Pancreas (tissue), 10 donors: Measurements from ENCODE around the gene APOC3. TPM values are rescaled to one million over a fixed set of nuclear protein-coding genes. Genes with fewer than 3 reads are reported as not detected.
A peak's percentile ranks its signal among the peaks of the same experiment; 100 is the strongest.

Experiments
- ATAC-seq, 4 donors: fragments of 200-7000 bp; cut with Tn5 transposase; one replicate each; pipeline versions ENCODE4 v1.8.0 to v1.9.1; 2020; ENCODE audit warnings: mild to moderate bottlenecking in 4 of 4, moderate library complexity in 4 of 4
- DNase-seq, 6 donors: peaks; one replicate each; pipeline ENCODE4 v3.0.0-alpha.2; 2020
- FAIRE-seq: peaks from 2 replicates; lab custom pipeline; 2012; peaks lifted over from hg19 to GRCh38; lab: Jason Lieb, UNC
- H3K27ac ChIP-seq, 4 donors: fragments of 200-600 bp; sonication (generic); 1 replicate in 3 of 4; 2 replicates in 1 of 4; pipeline versions ENCODE4 v1.5.0 to v1.8.0; 2020
- H3K27me3 ChIP-seq, 4 donors: fragments of 200-600 bp; one replicate each; pipeline ENCODE4 v1.8.0; 2021
- H3K36me3 ChIP-seq, 3 donors: fragments of 200-600 bp; sonication (generic) in 1 of 3; one replicate each; pipeline versions ENCODE4 v1.5.0 to v1.8.0; 2020 to 2021
- H3K4me1 ChIP-seq, 3 donors: fragments of 200-600 bp; one replicate each; pipeline ENCODE4 v1.8.0; 2021
- H3K4me3 ChIP-seq, 4 donors: fragments of 200-600 bp; sonication (generic) in 2 of 4; one replicate each; pipeline versions ENCODE4 v1.5.0 to v1.8.0; 2020 to 2021
- H3K9me3 ChIP-seq, 4 donors: fragments of 200-600 bp; one replicate each; pipeline ENCODE4 v1.8.0; 2021
- CTCF ChIP-seq, 4 donors: fragments of 200-600 bp; sonication (generic) in 3 of 4; IDR thresholded peaks; one replicate each; pipeline versions ENCODE4 v1.5.0 to v1.8.0; 2021; ENCODE audit warnings: antibody characterized with exemption in 4 of 4
- WGBS, 2 donors: extraction: QIAGEN DNeasy Blood & Tissue Kit; methylation state at CpG; one replicate each; pipeline ENCODE4 v1.1.7; 2013; 5-methylcytosine and 5-hydroxymethylcytosine counted together
- intact Hi-C, 3 donors: fragments of 100-400 bp; cut with DNase I; formaldehyde crosslinking; loops; one replicate each; pipeline versions ENCODE4 v1.11.1 to v1.14.2; 2022
- polyA plus RNA-seq, 2 donors: library from polyadenylated mRNA; stranded (reverse); fragments of 200-250 nt; gene quantifications; one replicate each; pipeline ENCODE4 v1.2.3, GENCODE V29; 2013
- total RNA-seq, 6 donors: library from RNA; stranded (reverse); fragmentation: NEBNext Ultra II Directional in 4 of 6; extraction: Animal tissue kit (Norgen Biotek cat#: 25700) in 4 of 6; gene quantifications; one replicate each; pipeline versions ENCODE4 v1.2.1 to v1.2.4, GENCODE V29; 2021 to 2023
- donor health status: healthy with polysubstance abuse.
- donor health status: DM: no; HTN: no; CAD: no; lungs with moderate emphysema.
- donor health status: DM: no; HTN: no; CAD: no.
- donor health status: control.
- donor health status: control.
- donor health status: Bipolar disorder and iron deficiency.
- donor health status: DM: yes; HTN: yes; CAD: no.
- donor health status: DM: no; HTN: no; CAD: no.
- donor health status: DM: no; HTN: no; CAD: no.
- donor health status: DM: yes; HTN: yes; CAD: no.

APOC3 gene
- total and polyA plus RNA-seq, 8 donors: 2.9 to 3.7 TPM; not detected in 6

GRCh38 chr11:116825854-116826750, 3.6 kb upstream of the APOC3 start:
- ATAC-seq (no peak), FAIRE-seq (no peak), DNase-seq (no peak)
- WGBS, 2 donors: 77 to 82% methylated on average over 22 of the region's 22 CpGs
- no peaks in the 10 kb centered on the region for H3K36me3 ChIP-seq
- no peaks in the 10 kb centered on the region for H3K27me3 ChIP-seq
- no peak overlapping the region for H3K4me3 ChIP-seq
- intact Hi-C loops: no loop called here
- H3K27ac ChIP-seq: no peak overlapping the region
- H3K9me3 ChIP-seq: no peaks in the 10 kb centered on the region
- H3K4me1 ChIP-seq: no peaks in the 10 kb centered on the region
- TF ChIP-seq CTCF (IDR thresholded peaks at IDR 0.05): no peak

GRCh38 chr11:116826751-116827431, 2.8 kb upstream of the APOC3 start:
- Histone ChIP-seq H3K36me3 (no peaks in the 10 kb centered on the region), H3K27ac (no peak overlapping the region), H3K4me3 (no peak overlapping the region), H3K27me3 (no peaks in the 10 kb centered on the region), H3K9me3 (no peaks in the 10 kb centered on the region), H3K4me1 (peaks cover 0 to 2% (median 0%) of the 10 kb centered on the region in 3 donors)
- ATAC-seq: no peak
- 72 to 75% methylated on average over 9 of the region's 9 CpGs for WGBS, 2 donors
- intact Hi-C loops: no loop called here
- no peak for TF ChIP-seq CTCF (IDR thresholded peaks at IDR 0.05)
- no peak for DNase-seq
- FAIRE-seq: no peak

GRCh38 chr11:116827461-116827860, 2.2 kb upstream of the APOC3 start:
- no peak for ATAC-seq
- Histone ChIP-seq H3K27ac (no peak overlapping the region), H3K27me3 (no peaks in the 10 kb centered on the region), H3K36me3 (no peaks in the 10 kb centered on the region), H3K4me3 (no peak overlapping the region), H3K9me3 (no peaks in the 10 kb centered on the region), H3K4me1 (peaks cover 0 to 6% (median 0%) of the 10 kb centered on the region in 3 donors)
- intact Hi-C loops: no loop called here
- no peak for FAIRE-seq
- no peak for DNase-seq
- 87 to 92% methylated on average over 6 of the region's 6 CpGs for WGBS, 2 donors
- TF ChIP-seq CTCF (IDR thresholded peaks at IDR 0.05): no peak

GRCh38 chr11:116828632-116829524, 829 bp upstream of the APOC3 start:
- FAIRE-seq (no peak), ATAC-seq (peak in 1 of 4 donors; percentile 25), DNase-seq (no peak)
- TF ChIP-seq CTCF (IDR thresholded peaks at IDR 0.05): no peak
- no peaks in the 10 kb centered on the region for H3K9me3 ChIP-seq
- no peaks in the 10 kb centered on the region for H3K36me3 ChIP-seq
- no peak overlapping the region for H3K27ac ChIP-seq
- intact Hi-C loops: no loop called here
- no peak overlapping the region for H3K4me3 ChIP-seq
- 67 to 72% methylated on average over 11 to 16 of the region's 16 CpGs for WGBS, 2 donors
- peaks cover 0 to 6% (median 0%) of the 10 kb centered on the region in 3 donors for H3K4me1 ChIP-seq
- H3K27me3 ChIP-seq: no peaks in the 10 kb centered on the region
